Measurements from ENCODE around the gene RBM38.

The RBM38 gene

GRCh38 chr20:57412347-57413029 is 21.3 kb downstream of the RBM38 start:
- no peak for TF ChIP-seq CTCF (IDR thresholded peaks at IDR 0.05)
- no peaks in the 10 kb centered on the region for H3K27me3 ChIP-seq
- no peak overlapping the region for H3K4me3 ChIP-seq (ENCODE audit: low read depth in 1 of 2, low read length in 1 of 2)
- peaks cover 8 to 16% of the 10 kb centered on the region in 2 experiments for H3K4me1 ChIP-seq (ENCODE audit: control insufficient read depth in 1 of 2, insufficient read depth in 1 of 2, low read depth in 1 of 2, low read length in 1 of 2)
- peaks cover 37% of the 10 kb centered on the region for H3K36me3 ChIP-seq
- peak overlapping the region; percentile 5 for H3K27ac ChIP-seq
- no peaks in the 10 kb centered on the region for H3K9me3 ChIP-seq

GRCh38 chr20:57413986-57414385 is 22.8 kb downstream of the RBM38 start:
- Histone ChIP-seq H3K4me3 (ENCODE audit: low read depth in 1 of 2, low read length in 1 of 2) (no peak overlapping the region), H3K36me3 (peaks cover 22% of the 10 kb centered on the region), H3K4me1 (ENCODE audit: control insufficient read depth in 1 of 2, insufficient read depth in 1 of 2, low read depth in 1 of 2, low read length in 1 of 2) (peaks cover 8 to 16% of the 10 kb centered on the region in 2 experiments), H3K9me3 (no peaks in the 10 kb centered on the region), H3K27ac (no peak overlapping the region), H3K27me3 (no peaks in the 10 kb centered on the region)
- no peak for TF ChIP-seq CTCF (IDR thresholded peaks at IDR 0.05)

GRCh38 chr20:57414867-57415592 is 23.8 kb downstream of the RBM38 start:
- H3K36me3 ChIP-seq: peaks cover 12% of the 10 kb centered on the region
- no peak overlapping the region for H3K4me3 ChIP-seq (ENCODE audit: low read depth in 1 of 2, low read length in 1 of 2)
- no peaks in the 10 kb centered on the region for H3K9me3 ChIP-seq
- H3K4me1 ChIP-seq (ENCODE audit: control insufficient read depth in 1 of 2, insufficient read depth in 1 of 2, low read depth in 1 of 2, low read length in 1 of 2): peaks cover 8 to 16% of the 10 kb centered on the region in 2 experiments
- TF ChIP-seq CTCF (IDR thresholded peaks at IDR 0.05): no peak
- no peaks in the 10 kb centered on the region for H3K27me3 ChIP-seq
- peak overlapping the region; percentile 27 for H3K27ac ChIP-seq

GRCh38 chr20:57415771-57416170 is 24.6 kb downstream of the RBM38 start:
- Histone ChIP-seq H3K9me3 (no peaks in the 10 kb centered on the region), H3K4me3 (ENCODE audit: low read depth in 1 of 2, low read length in 1 of 2) (no peak overlapping the region)
- no peak for TF ChIP-seq CTCF (IDR thresholded peaks at IDR 0.05)

GRCh38 chr20:57416296-57417022 is 25.3 kb downstream of the RBM38 start:
- H3K4me3 ChIP-seq (ENCODE audit: low read depth in 1 of 2, low read length in 1 of 2): no peak overlapping the region
- TF ChIP-seq CTCF (IDR thresholded peaks at IDR 0.05): no peak
- peaks cover 8 to 16% of the 10 kb centered on the region in 2 experiments for H3K4me1 ChIP-seq (ENCODE audit: control insufficient read depth in 1 of 2, insufficient read depth in 1 of 2, low read depth in 1 of 2, low read length in 1 of 2)
- no peaks in the 10 kb centered on the region for H3K36me3 ChIP-seq
- no peak overlapping the region for H3K27ac ChIP-seq
- H3K9me3 ChIP-seq: no peaks in the 10 kb centered on the region
- H3K27me3 ChIP-seq: no peaks in the 10 kb centered on the region

More at GRCh38 chr20:57415771-57416170, 24.6 kb downstream of the RBM38 start:
- H3K27me3 ChIP-seq: no peaks in the 10 kb centered on the region
- peaks cover 8 to 16% of the 10 kb centered on the region in 2 experiments for H3K4me1 ChIP-seq (ENCODE audit: control insufficient read depth in 1 of 2, insufficient read depth in 1 of 2, low read depth in 1 of 2, low read length in 1 of 2)
- H3K36me3 ChIP-seq: peaks cover 4% of the 10 kb centered on the region
- H3K27ac ChIP-seq: no peak overlapping the region

All from neutrophil (primary cell).